Endothelial cell of umbilical vein (primary cell): ENCODE data around the gene RDX. TPM values are rescaled to one million over a fixed set of nuclear protein-coding genes. Genes with fewer than 3 reads are reported as not detected.

Experiments used
- BruUV-seq: library from RNA; stranded (reverse); fragments of 400-500 nt; replicated peaks from 2 replicates; lab custom pipeline; 2021; lab: Mats Ljungman, UMichigan
- CTCF ChIA-PET: fragments of 300-600, 350-600 bp; sonication (Branson Sonifier 250); formaldehyde crosslinking; loops from one replicate; lab custom pipeline; 2021; ENCODE audit warnings: antibody characterized with exemption, inconsistent platforms; lab: Charles Lee
- POLR2A ChIA-PET: fragments of 300-600, 350-600 bp; sonication (Branson Sonifier 250); formaldehyde crosslinking; loops from one replicate; lab custom pipeline; 2021; ENCODE audit warnings: antibody characterized with exemption, inconsistent platforms; lab: Charles Lee
- DNase-seq: peaks from one replicate; pipeline ENCODE4 v3.0.0-alpha.2; 2011; ENCODE audit warnings: low read depth, low spot score
- FAIRE-seq: peaks from 2 replicates; lab custom pipeline; 2011; peaks lifted over from hg19 to GRCh38; lab: Jason Lieb, UNC
- H2AFZ ChIP-seq: 2 replicates; pipeline ENCODE4 v1.6.0; 2012; ENCODE audit warnings: low read depth, low read length, control low read depth, inconsistent platforms
- H3K27ac ChIP-seq: 2 replicates; pipeline ENCODE4 v1.5.1; 2011; ENCODE audit warnings: low read depth, mild to moderate bottlenecking, control low read depth, low read length, moderate library complexity; ENCODE audit not compliant: insufficient read depth
- H3K27me3 ChIP-seq, 2 experiments: 2 replicates each; pipeline versions ENCODE4 v1.6.0 to v1.6.1; 2011; ENCODE audit warnings: low read length in 2 of 2, mixed read lengths in 1 of 2; ENCODE audit not compliant: control insufficient read depth in 2 of 2, insufficient read depth in 2 of 2
- H3K36me3 ChIP-seq, 2 experiments: 2 replicates in 1 of 2; 3 replicates in 1 of 2; pipeline ENCODE4 v1.5.1; 2011; ENCODE audit warnings: low read length in 2 of 2, mild to moderate bottlenecking in 1 of 2, moderate library complexity in 1 of 2; ENCODE audit not compliant: control insufficient read depth in 2 of 2, insufficient read depth in 2 of 2; ENCODE audit errors: extremely low read depth in 1 of 2
- H3K4me1 ChIP-seq: 3 replicates; pipeline ENCODE4 v1.5.1; 2011; ENCODE audit warnings: mild to moderate bottlenecking, low read length; ENCODE audit not compliant: control insufficient read depth, insufficient read depth; ENCODE audit errors: extremely low read depth
- H3K4me2 ChIP-seq: 2 replicates; pipeline ENCODE4 v1.6.1; 2011; ENCODE audit warnings: low read length, control low read depth, mixed read lengths; ENCODE audit not compliant: insufficient read depth
- H3K4me3 ChIP-seq, 3 experiments: fragments of 200-600 bp in 1 of 3; sonication (generic), shearing (Covaris generic) in 1 of 3; replicated peaks in 1 of 3; 2 replicates each; pipeline ENCODE4 v1.5.1; 2011 to 2016; ENCODE audit warnings: control low read depth in 3 of 3, low read length in 3 of 3, mild to moderate bottlenecking in 2 of 3, inconsistent platforms in 1 of 3, low read depth in 1 of 3, moderate library complexity in 1 of 3; ENCODE audit not compliant: insufficient read depth in 1 of 3
- H3K79me2 ChIP-seq: 2 replicates; pipeline ENCODE4 v1.6.0; 2012; ENCODE audit warnings: low read length, inconsistent platforms; ENCODE audit not compliant: control insufficient read depth, insufficient read depth
- H3K9ac ChIP-seq: replicated peaks from 2 replicates; pipeline ENCODE3; 2011; ENCODE audit warnings: low read length, control low read depth; ENCODE audit not compliant: insufficient read depth; ENCODE audit errors: extremely low read depth
- H3K9me1 ChIP-seq: replicated peaks from 3 replicates; pipeline ENCODE4 v1.6.0; 2011; ENCODE audit warnings: mild to moderate bottlenecking, low read length; ENCODE audit not compliant: control insufficient read depth, insufficient read depth; ENCODE audit errors: extremely low read depth
- H3K9me3 ChIP-seq: replicated peaks from 2 replicates; pipeline ENCODE4 v1.5.1; 2012; ENCODE audit warnings: low read length, inconsistent platforms; ENCODE audit not compliant: control insufficient read depth, insufficient read depth
- H4K20me1 ChIP-seq: replicated peaks from 2 replicates; pipeline ENCODE3; 2011; ENCODE audit warnings: mild to moderate bottlenecking, low read length; ENCODE audit not compliant: control insufficient read depth, insufficient read depth; ENCODE audit errors: extremely low read depth
- EZH2 ChIP-seq: IDR thresholded peaks from 2 replicates; pipeline ENCODE4 v1.6.1; 2012; ENCODE audit warnings: borderline replicate concordance, low read depth, mild to moderate bottlenecking, moderate library complexity, low read length, inconsistent platforms; ENCODE audit not compliant: severe bottlenecking
- FOS ChIP-seq: IDR thresholded peaks from 2 replicates; pipeline ENCODE4 v1.6.1; 2011; ENCODE audit warnings: mild to moderate bottlenecking, low read length, moderate library complexity, borderline replicate concordance; ENCODE audit not compliant: insufficient read depth
- GATA2 ChIP-seq: IDR thresholded peaks from 2 replicates; pipeline ENCODE4 v1.7.0; 2011; ENCODE audit warnings: low read depth, mild to moderate bottlenecking, moderate library complexity, mixed read lengths, low read length; ENCODE audit not compliant: insufficient read length, insufficient read depth
- JUN ChIP-seq: IDR thresholded peaks from 2 replicates; pipeline ENCODE4 v1.6.1; 2011; ENCODE audit warnings: borderline replicate concordance, low read depth; ENCODE audit not compliant: insufficient read length, insufficient read depth
- MYC ChIP-seq: IDR thresholded peaks from one replicate; pipeline ENCODE4 v1.6.1; 2011; ENCODE audit warnings: mild to moderate bottlenecking, low read depth, low read length
- POLR2A ChIP-seq: IDR thresholded peaks from 2 replicates; pipeline ENCODE4 v1.6.1; 2012; ENCODE audit warnings: low read depth, mild to moderate bottlenecking, control low read depth, low read length
- POLR2AphosphoS5 ChIP-seq: IDR thresholded peaks from 2 replicates; pipeline ENCODE4 v1.6.1; 2012; ENCODE audit warnings: low read depth, mild to moderate bottlenecking, control low read depth, low read length, moderate library complexity; ENCODE audit not compliant: insufficient read depth
- dilution Hi-C: fragments of 300-500 bp; cut with MboI; formaldehyde crosslinking; loops from one replicate; pipeline ENCODE4 v1.15.0; 2019; ENCODE audit warnings: low sequenced_read_pairs; ENCODE audit not compliant: extremely low pct_ligation_motif_present
- intact Hi-C: fragments of 100-400 bp; cut with micrococcal nuclease; formaldehyde crosslinking; loops from one replicate; pipeline ENCODE4 v1.10.0; 2022
- polyA plus RNA-seq, 4 experiments: library from polyadenylated mRNA; depleted of rRNA in 3 of 4; stranded (reverse) in 3 of 4; unstranded in 1 of 4; fragments of >200 nt; gene quantifications; 2 replicates each; pipeline versions ENCODE4 v1.2.1 to v1.2.3, GENCODE V29; 2011 to 2012; ENCODE audit warnings: missing spikeins in 1 of 4
- total RNA-seq: library from RNA; stranded (reverse); gene quantifications from 2 replicates; pipeline ENCODE4 v1.2.3, GENCODE V29; 2021
- TF ChIP-seq, protein P1 (sequence below), 2 donors: IDR thresholded peaks; 1 replicate in 1 of 2; 2 replicates in 1 of 2; pipeline ENCODE4 v1.5.1; 2011; ENCODE audit warnings: low read length in 2 of 2, mild to moderate bottlenecking in 2 of 2, moderate library complexity in 2 of 2, control low read depth in 1 of 2, inconsistent platforms in 1 of 2, low read depth in 1 of 2; ENCODE audit not compliant: insufficient read depth in 1 of 2; ENCODE audit errors: extremely low read depth in 1 of 2
- TF ChIP-seq, protein P2 (sequence below): IDR thresholded peaks from 2 replicates; pipeline ENCODE4 v1.6.1; 2011; ENCODE audit not compliant: insufficient read depth, insufficient read length

RDX gene
- total and polyA plus RNA-seq, 2 donors (not counting 3 experiments of a cell fraction or from before 2014, with no cell fraction given) = 47.9 to 280 TPM

- TF ChIP-seq FOS (peak; percentile 86), POLR2AphosphoS5 (peak; percentile 50), MYC (no peak)
- Histone ChIP-seq H3K4me2 (no peak overlapping the region), H3K79me2 (no peaks in the 10 kb centered on the region), H3K27me3 (no peaks in the 10 kb centered on the region), H3K9me1 (no peaks in the 10 kb centered on the region), H3K9ac (no peak overlapping the region), H3K9me3 (no peaks in the 10 kb centered on the region), H3K36me3 (no peaks in the 10 kb centered on the region), H4K20me1 (no peaks in the 10 kb centered on the region), H2AFZ (no peak overlapping the region), H3K4me1 (peaks cover 11% of the 10 kb centered on the region), H3K4me3 (no peak overlapping the region), H3K27ac (no peak overlapping the region)
- POLR2A ChIA-PET = no interaction called here
- CTCF ChIA-PET = interaction anchor here (1.2 to 1.7 kb wide), 3 partner anchors 12 to 16 kb away, joined by 3 to 5 read pairs (median 3); no protein-coding TSS in a partner anchor
- intact Hi-C loops (loop anchor here (2.0 kb wide), 1 partner anchor 24 kb away; no protein-coding TSS in a partner anchor), dilution Hi-C loops (no loop called here)
- BruUV-seq = no TSS peak
- DNase-seq (peak; percentile 47), FAIRE-seq (peak; percentile 85)
These were observed 111.3 kb downstream of the RDX start for GRCh38 chr11:110185121-110185591.

- dilution Hi-C loops (no loop called here), intact Hi-C loops (loop anchor here (2.0 kb wide), 1 partner anchor 24 kb away; no protein-coding TSS in a partner anchor)
- TF ChIP-seq, protein P1, sequence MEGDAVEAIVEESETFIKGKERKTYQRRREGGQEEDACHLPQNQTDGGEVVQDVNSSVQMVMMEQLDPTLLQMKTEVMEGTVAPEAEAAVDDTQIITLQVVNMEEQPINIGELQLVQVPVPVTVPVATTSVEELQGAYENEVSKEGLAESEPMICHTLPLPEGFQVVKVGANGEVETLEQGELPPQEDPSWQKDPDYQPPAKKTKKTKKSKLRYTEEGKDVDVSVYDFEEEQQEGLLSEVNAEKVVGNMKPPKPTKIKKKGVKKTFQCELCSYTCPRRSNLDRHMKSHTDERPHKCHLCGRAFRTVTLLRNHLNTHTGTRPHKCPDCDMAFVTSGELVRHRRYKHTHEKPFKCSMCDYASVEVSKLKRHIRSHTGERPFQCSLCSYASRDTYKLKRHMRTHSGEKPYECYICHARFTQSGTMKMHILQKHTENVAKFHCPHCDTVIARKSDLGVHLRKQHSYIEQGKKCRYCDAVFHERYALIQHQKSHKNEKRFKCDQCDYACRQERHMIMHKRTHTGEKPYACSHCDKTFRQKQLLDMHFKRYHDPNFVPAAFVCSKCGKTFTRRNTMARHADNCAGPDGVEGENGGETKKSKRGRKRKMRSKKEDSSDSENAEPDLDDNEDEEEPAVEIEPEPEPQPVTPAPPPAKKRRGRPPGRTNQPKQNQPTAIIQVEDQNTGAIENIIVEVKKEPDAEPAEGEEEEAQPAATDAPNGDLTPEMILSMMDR (IDR thresholded peaks at IDR 0.05; ENCODE audit: extremely low read depth in 1 of 2, insufficient read depth in 1 of 2, low read depth in 1 of 2, low read length in 2 of 2) = no peak
- TF ChIP-seq JUN = no peak
- TF ChIP-seq GATA2 = no peak
- TF ChIP-seq EZH2 = no peak
- TF ChIP-seq POLR2AphosphoS5 = no peak
- no peak for TF ChIP-seq MYC
- TF ChIP-seq POLR2A = no peak
- TF ChIP-seq, protein P2, sequence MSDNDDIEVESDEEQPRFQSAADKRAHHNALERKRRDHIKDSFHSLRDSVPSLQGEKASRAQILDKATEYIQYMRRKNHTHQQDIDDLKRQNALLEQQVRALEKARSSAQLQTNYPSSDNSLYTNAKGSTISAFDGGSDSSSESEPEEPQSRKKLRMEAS = no peak
- TF ChIP-seq FOS = no peak
- ChIA-PET POLR2A (no interaction called here), CTCF (interaction anchor here (1.2 kb wide), 1 partner anchor 11 kb away, joined by 3 read pairs; no protein-coding TSS in a partner anchor)
- no TSS peak for BruUV-seq
- H4K20me1 ChIP-seq = no peaks in the 10 kb centered on the region
- H3K79me2 ChIP-seq = no peaks in the 10 kb centered on the region
- FAIRE-seq = no peak
- H3K4me2 ChIP-seq = no peak overlapping the region
- no peaks in the 10 kb centered on the region for H3K27me3 ChIP-seq
- no peak overlapping the region for H2AFZ ChIP-seq
- no peaks in the 10 kb centered on the region for H3K9me1 ChIP-seq
- no peaks in the 10 kb centered on the region for H3K36me3 ChIP-seq
- peaks cover 11% of the 10 kb centered on the region for H3K4me1 ChIP-seq
- DNase-seq = no peak
- H3K9me3 ChIP-seq = no peaks in the 10 kb centered on the region
- no peak overlapping the region for H3K9ac ChIP-seq
- no peak overlapping the region for H3K4me3 ChIP-seq
- H3K27ac ChIP-seq = no peak overlapping the region
These were observed 112.0 kb downstream of the RDX start for GRCh38 chr11:110184456-110184855.
